Measurements from ENCODE around the gene ZNF496. TPM values are rescaled to one million over a fixed set of nuclear protein-coding genes. Genes with fewer than 3 reads are reported as not detected.

Gene ZNF496
- total and polyA plus RNA-seq, 9 of the 15 experiments (the other 6 are each of a cell fraction or from before 2014, with no cell fraction given), result 4.3 to 54.0 (median 31.3) TPM

DNA sequence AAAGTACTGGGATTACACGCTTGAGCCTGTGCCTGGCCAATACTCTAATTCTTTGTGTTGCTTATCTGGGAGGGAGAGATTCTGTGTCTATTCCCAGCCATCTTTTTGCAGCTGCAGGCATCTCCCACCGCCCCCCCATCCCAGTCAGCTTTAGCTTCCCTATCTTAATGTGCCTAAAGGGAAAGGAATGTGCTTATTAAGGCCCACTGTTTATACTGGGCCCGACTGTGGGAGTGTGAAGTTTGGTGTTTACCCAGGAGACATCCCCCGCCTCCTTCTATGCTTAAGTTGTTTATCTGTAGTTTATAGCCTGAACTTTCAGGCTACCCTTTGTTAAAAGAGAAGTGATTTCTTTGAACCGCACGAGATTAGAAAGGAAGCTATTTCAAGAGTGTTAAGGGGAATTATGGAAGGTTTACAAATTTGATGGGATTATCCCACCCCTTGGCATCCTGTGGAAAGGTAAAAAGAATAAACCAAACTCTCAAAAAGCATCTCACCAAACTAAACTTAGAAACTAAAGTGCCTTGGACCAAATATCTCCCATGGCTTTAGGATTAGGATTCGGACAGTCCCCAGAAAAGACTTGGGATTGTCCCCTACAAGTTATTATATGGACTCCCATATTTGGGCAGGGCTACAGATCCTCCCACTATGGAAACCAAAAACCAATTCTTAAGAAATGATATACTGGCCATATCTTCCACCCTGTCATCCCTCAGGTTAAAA lies 25.5 kb upstream of the ZNF496 start (continued):
- TF ChIP-seq CEBPG (CRISPR knock-in tag; IDR thresholded peaks at IDR 0.05) (no peak), CEBPG (tag; conservative IDR thresholded peaks at IDR 0.05 in 1 of 2, IDR thresholded peaks at IDR 0.05 in 1 of 2) (peak in 1 of 2 experiments; percentile 65; a peak in 3 of 4 replicates), FOXJ2 (tag; IDR thresholded peaks at IDR 0.05) (0 out of 2 replicates have a peak, but pooled peaks have one; percentile 15), IRF2 (CRISPR knock-in tag; IDR thresholded peaks at IDR 0.05) (no peak), RUNX1 (IDR thresholded peaks at IDR 0.05; ENCODE audit: low read depth) (no peak), RNF2 (IDR thresholded peaks at IDR 0.05) (no peak), TEAD1 (CRISPR knock-in tag; IDR thresholded peaks at IDR 0.05) (0 out of 4 replicates have a peak, but pooled peaks of 1 of the 2 experiments have one; percentile 45), POLR2H (tag; IDR thresholded peaks at IDR 0.05; ENCODE audit: low read depth) (no peak), ZNF311 (CRISPR knock-in tag; IDR thresholded peaks at IDR 0.05) (no peak), ESRRA (IDR thresholded peaks at IDR 0.05; ENCODE audit: borderline replicate concordance, low read depth) (no peak), ZNF175 (CRISPR knock-in tag; IDR thresholded peaks at IDR 0.05; ENCODE audit: low read depth) (no peak), CBFA2T3 (IDR thresholded peaks at IDR 0.05) (peak; percentile 52), CEBPB (tag; IDR thresholded peaks at IDR 0.05) (0 out of 2 replicates have a peak, but pooled peaks have one; percentile 40)
- TF ChIP-seq, protein P1, sequence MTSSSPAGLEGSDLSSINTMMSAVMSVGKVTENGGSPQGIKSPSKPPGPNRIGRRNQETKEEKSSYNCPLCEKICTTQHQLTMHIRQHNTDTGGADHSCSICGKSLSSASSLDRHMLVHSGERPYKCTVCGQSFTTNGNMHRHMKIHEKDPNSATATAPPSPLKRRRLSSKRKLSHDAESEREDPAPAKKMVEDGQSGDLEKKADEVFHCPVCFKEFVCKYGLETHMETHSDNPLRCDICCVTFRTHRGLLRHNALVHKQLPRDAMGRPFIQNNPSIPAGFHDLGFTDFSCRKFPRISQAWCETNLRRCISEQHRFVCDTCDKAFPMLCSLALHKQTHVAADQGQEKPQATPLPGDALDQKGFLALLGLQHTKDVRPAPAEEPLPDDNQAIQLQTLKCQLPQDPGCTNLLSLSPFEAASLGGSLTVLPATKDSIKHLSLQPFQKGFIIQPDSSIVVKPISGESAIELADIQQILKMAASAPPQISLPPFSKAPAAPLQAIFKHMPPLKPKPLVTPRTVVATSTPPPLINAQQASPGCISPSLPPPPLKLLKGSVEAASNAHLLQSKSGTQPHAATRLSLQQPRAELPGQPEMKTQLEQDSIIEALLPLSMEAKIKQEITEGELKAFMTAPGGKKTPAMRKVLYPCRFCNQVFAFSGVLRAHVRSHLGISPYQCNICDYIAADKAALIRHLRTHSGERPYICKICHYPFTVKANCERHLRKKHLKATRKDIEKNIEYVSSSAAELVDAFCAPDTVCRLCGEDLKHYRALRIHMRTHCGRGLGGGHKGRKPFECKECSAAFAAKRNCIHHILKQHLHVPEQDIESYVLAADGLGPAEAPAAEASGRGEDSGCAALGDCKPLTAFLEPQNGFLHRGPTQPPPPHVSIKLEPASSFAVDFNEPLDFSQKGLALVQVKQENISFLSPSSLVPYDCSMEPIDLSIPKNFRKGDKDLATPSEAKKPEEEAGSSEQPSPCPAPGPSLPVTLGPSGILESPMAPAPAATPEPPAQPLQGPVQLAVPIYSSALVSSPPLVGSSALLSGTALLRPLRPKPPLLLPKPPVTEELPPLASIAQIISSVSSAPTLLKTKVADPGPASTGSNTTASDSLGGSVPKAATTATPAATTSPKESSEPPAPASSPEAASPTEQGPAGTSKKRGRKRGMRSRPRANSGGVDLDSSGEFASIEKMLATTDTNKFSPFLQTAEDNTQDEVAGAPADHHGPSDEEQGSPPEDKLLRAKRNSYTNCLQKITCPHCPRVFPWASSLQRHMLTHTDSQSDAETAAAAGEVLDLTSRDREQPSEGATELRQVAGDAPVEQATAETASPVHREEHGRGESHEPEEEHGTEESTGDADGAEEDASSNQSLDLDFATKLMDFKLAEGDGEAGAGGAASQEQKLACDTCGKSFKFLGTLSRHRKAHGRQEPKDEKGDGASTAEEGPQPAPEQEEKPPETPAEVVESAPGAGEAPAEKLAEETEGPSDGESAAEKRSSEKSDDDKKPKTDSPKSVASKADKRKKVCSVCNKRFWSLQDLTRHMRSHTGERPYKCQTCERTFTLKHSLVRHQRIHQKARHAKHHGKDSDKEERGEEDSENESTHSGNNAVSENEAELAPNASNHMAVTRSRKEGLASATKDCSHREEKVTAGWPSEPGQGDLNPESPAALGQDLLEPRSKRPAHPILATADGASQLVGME (CRISPR knock-in tag; IDR thresholded peaks at IDR 0.05), result 0 out of 2 replicates have a peak, but pooled peaks have one; percentile 28
- TF ChIP-seq, protein P2, sequence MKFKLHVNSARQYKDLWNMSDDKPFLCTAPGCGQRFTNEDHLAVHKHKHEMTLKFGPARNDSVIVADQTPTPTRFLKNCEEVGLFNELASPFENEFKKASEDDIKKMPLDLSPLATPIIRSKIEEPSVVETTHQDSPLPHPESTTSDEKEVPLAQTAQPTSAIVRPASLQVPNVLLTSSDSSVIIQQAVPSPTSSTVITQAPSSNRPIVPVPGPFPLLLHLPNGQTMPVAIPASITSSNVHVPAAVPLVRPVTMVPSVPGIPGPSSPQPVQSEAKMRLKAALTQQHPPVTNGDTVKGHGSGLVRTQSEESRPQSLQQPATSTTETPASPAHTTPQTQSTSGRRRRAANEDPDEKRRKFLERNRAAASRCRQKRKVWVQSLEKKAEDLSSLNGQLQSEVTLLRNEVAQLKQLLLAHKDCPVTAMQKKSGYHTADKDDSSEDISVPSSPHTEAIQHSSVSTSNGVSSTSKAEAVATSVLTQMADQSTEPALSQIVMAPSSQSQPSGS (CRISPR knock-in tag; IDR thresholded peaks at IDR 0.05), result no peak
- TF ChIP-seq, protein P3, sequence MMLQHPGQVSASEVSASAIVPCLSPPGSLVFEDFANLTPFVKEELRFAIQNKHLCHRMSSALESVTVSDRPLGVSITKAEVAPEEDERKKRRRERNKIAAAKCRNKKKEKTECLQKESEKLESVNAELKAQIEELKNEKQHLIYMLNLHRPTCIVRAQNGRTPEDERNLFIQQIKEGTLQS (IDR thresholded peaks at IDR 0.05), result no peak
- TF ChIP-seq, protein P3 (CRISPR knock-in tag; conservative IDR thresholded peaks at IDR 0.05), result no peak
- TF ChIP-seq, protein P4, sequence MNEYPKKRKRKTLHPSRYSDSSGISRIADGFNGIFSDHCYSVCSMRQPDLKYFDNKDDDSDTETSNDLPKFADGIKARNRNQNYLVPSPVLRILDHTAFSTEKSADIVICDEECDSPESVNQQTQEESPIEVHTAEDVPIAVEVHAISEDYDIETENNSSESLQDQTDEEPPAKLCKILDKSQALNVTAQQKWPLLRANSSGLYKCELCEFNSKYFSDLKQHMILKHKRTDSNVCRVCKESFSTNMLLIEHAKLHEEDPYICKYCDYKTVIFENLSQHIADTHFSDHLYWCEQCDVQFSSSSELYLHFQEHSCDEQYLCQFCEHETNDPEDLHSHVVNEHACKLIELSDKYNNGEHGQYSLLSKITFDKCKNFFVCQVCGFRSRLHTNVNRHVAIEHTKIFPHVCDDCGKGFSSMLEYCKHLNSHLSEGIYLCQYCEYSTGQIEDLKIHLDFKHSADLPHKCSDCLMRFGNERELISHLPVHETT (CRISPR knock-in tag; conservative IDR thresholded peaks at IDR 0.05 in 1 of 2, IDR thresholded peaks at IDR 0.05 in 1 of 2), result 0 out of 4 replicates have a peak, but pooled peaks of 1 of the 2 experiments have one; percentile 25
